Endodermal cell (in vitro differentiated cells): ENCODE measurements around the gene OR2T12. TPM values are rescaled to one million over a fixed set of nuclear protein-coding genes. Genes with fewer than 3 reads are reported as not detected.

ENCODE experiments used
- DNase-seq: peaks from one replicate; pipeline ENCODE4 v3.0.0-alpha.2; 2017
- H3K27ac ChIP-seq: 2 replicates; pipeline ENCODE4 v1.5.1; 2013; ENCODE audit warnings: mild to moderate bottlenecking, low read depth, low read length, moderate library complexity
- H3K27me3 ChIP-seq: 2 replicates; pipeline ENCODE4 v1.6.1; 2013; ENCODE audit warnings: mild to moderate bottlenecking, low read length, moderate library complexity; ENCODE audit not compliant: insufficient read depth, control insufficient read depth, poor library complexity, severe bottlenecking
- H3K36me3 ChIP-seq: 2 replicates; pipeline ENCODE4 v1.7.0; 2013; ENCODE audit warnings: mild to moderate bottlenecking, low read length, moderate library complexity; ENCODE audit not compliant: control insufficient read depth, insufficient read depth
- H3K4me1 ChIP-seq: one replicate; pipeline ENCODE4 v1.7.0; 2013; ENCODE audit warnings: low read length; ENCODE audit not compliant: control insufficient read depth, insufficient read depth
- H3K4me3 ChIP-seq: 2 replicates; pipeline ENCODE4 v1.5.1; 2013; ENCODE audit warnings: mild to moderate bottlenecking, low read length, moderate library complexity
- H3K9ac ChIP-seq: 2 replicates; pipeline ENCODE4 v1.6.1; 2013; ENCODE audit warnings: mild to moderate bottlenecking, low read length, moderate library complexity; ENCODE audit not compliant: poor library complexity, severe bottlenecking; ENCODE audit errors: extremely low read depth
- H3K9me3 ChIP-seq: 2 replicates; pipeline ENCODE4 v1.6.1; 2013; ENCODE audit warnings: mild to moderate bottlenecking, low read length, moderate library complexity; ENCODE audit not compliant: control insufficient read depth
- H3K27ac Mint-ChIP-seq: 2 replicates; pipeline ENCODE4 v1.8.0; 2020; ENCODE audit warnings: mixed read lengths
- H3K27me3 Mint-ChIP-seq: 2 replicates; pipeline ENCODE4 v1.8.0; 2021; ENCODE audit warnings: mild to moderate bottlenecking, mixed read lengths; ENCODE audit not compliant: insufficient read depth
- H3K36me3 Mint-ChIP-seq: 2 replicates; pipeline ENCODE4 v1.8.0; 2020; ENCODE audit warnings: low read depth, mixed read lengths
- H3K4me1 Mint-ChIP-seq: 2 replicates; pipeline ENCODE4 v1.8.0; 2020; ENCODE audit warnings: mixed read lengths
- H3K4me3 Mint-ChIP-seq: 2 replicates; pipeline ENCODE4 v1.8.0; 2020; ENCODE audit warnings: mild to moderate bottlenecking, moderate library complexity, mixed read lengths
- H3K9me3 Mint-ChIP-seq: 2 replicates; pipeline ENCODE4 v1.8.0; 2020; ENCODE audit warnings: mild to moderate bottlenecking, mixed read lengths
- CTCF ChIP-seq: fragments of 200-600 bp; sonication (generic); conservative IDR thresholded peaks from 2 replicates; pipeline ENCODE4 v1.5.0; 2021; ENCODE audit warnings: antibody characterized with exemption, mild to moderate bottlenecking
- WGBS, 2 experiments: methylation state at CpG; one replicate each; pipeline versions ENCODE4 v1.1.5 to v1.1.7; 2013; ENCODE audit warnings: missing lambda C conversion rate in 2 of 2, mixed read lengths in 1 of 2; ENCODE audit not compliant: insufficient coverage in 1 of 2, insufficient read length in 1 of 2; 5-methylcytosine and 5-hydroxymethylcytosine counted together
- total RNA-seq, 2 donors: library from RNA; stranded (reverse); fragmentation: NEBNext Ultra II Directional in 1 of 2; extraction: Animal tissue kit (Norgen Biotek cat#: 25700) in 1 of 2; gene quantifications; 2 replicates in 1 of 2; 3 replicates in 1 of 2; pipeline ENCODE4 v1.2.1, GENCODE V29; 2021

Gene OR2T12
- total RNA-seq, 2 donors from 2014 or later, result not detected

GRCh38 chr1:248243204-248243603 lies 60.0 kb downstream of the OR2T12 start:
- no peak overlapping the region for H3K27ac Mint-ChIP-seq
- WGBS, 2 experiments, result 26 to 51% methylated on average over 6 to 14 of the region's 14 CpGs
- no peak overlapping the region for H3K27ac ChIP-seq
- no peaks in the 10 kb centered on the region for H3K4me1 ChIP-seq
- H3K9ac ChIP-seq, result no peak overlapping the region
- peaks cover 74% of the 10 kb centered on the region for H3K9me3 Mint-ChIP-seq
- no peaks in the 10 kb centered on the region for H3K4me1 Mint-ChIP-seq
- no peaks in the 10 kb centered on the region for H3K36me3 ChIP-seq
- no peak overlapping the region for H3K4me3 ChIP-seq
- peaks cover 86% of the 10 kb centered on the region for H3K9me3 ChIP-seq
- peak; percentile 74 for TF ChIP-seq CTCF
- H3K27me3 Mint-ChIP-seq, result no peaks in the 10 kb centered on the region
- no peaks in the 10 kb centered on the region for H3K36me3 Mint-ChIP-seq
- H3K27me3 ChIP-seq, result no peaks in the 10 kb centered on the region
- no peak overlapping the region for H3K4me3 Mint-ChIP-seq
- peak; percentile 56 for DNase-seq

Other genes starting within 250 kb of the OR2T12 start
- gene OR2L13, start 208.2 kb downstream of the OR2T12 start, total RNA-seq, result not detected
- gene OR2M5, start 158.3 kb downstream of the OR2T12 start, total RNA-seq, result not detected
- not detected for gene OR2M2, start 128.6 kb downstream of the OR2T12 start, total RNA-seq
- gene OR2M3, start 106.2 kb downstream of the OR2T12 start, total RNA-seq, result not detected
- not detected for gene OR2M4, start 72.0 kb downstream of the OR2T12 start, total RNA-seq
- gene OR2T33, start 25.4 kb downstream of the OR2T12 start, total RNA-seq, result not detected
- not detected for gene OR2M7, start 21.1 kb upstream of the OR2T12 start, total RNA-seq
- not detected for gene OR14C36, start 45.4 kb upstream of the OR2T12 start, total RNA-seq
- not detected for gene OR2T4, start 58.2 kb upstream of the OR2T12 start, total RNA-seq
- not detected for gene OR2T6, start 72.3 kb upstream of the OR2T12 start, total RNA-seq
- gene OR2T1, start 99.6 kb upstream of the OR2T12 start, total RNA-seq, result not detected
- not detected for gene OR2T2, start 142.2 kb upstream of the OR2T12 start, total RNA-seq
- gene OR2T3, start 169.9 kb upstream of the OR2T12 start, total RNA-seq, result not detected
- not detected for gene OR2T5, start 185.2 kb upstream of the OR2T12 start, total RNA-seq
- not detected for gene OR2G6, start 204.6 kb upstream of the OR2T12 start, total RNA-seq